ENCODE results near the gene COL28A1.
"Not testable (repeated sequence)": the region's sequence is repeated elsewhere in the genome, so short reads cannot be mapped to it uniquely, and the experiment has no call there.

Gene COL28A1

GRCh38 chr7:7562736-7563135 is 27.1 kb upstream of the COL28A1 start:
- H3K4me3 ChIP-seq (ENCODE audit: low read length): no peak overlapping the region
- TF ChIP-seq CTCF (conservative IDR thresholded peaks at IDR 0.05; ENCODE audit: low read length): no peak
- peak; percentile 93 for DNase-seq (ENCODE audit: low read depth)

GRCh38 chr7:7561591-7561990 is 25.9 kb upstream of the COL28A1 start:
- not testable (repeated sequence) for DNase-seq (ENCODE audit: low read depth); H3K4me3 ChIP-seq (ENCODE audit: low read length)

- no peak overlapping the region for H3K4me3 ChIP-seq (ENCODE audit: low read length)
- DNase-seq (ENCODE audit: low read depth): no peak
- no peak for TF ChIP-seq CTCF (conservative IDR thresholded peaks at IDR 0.05; ENCODE audit: low read length)
Measured at GRCh38 chr7:7557252-7557651, 21.6 kb upstream of the COL28A1 start.

- TF ChIP-seq CTCF (conservative IDR thresholded peaks at IDR 0.05; ENCODE audit: low read length): no peak
Measured at GRCh38 chr7:7556852-7557251, 21.2 kb upstream of the COL28A1 start.

GRCh38 chr7:7554649-7555575 is 19.2 kb upstream of the COL28A1 start:
- H3K4me3 ChIP-seq (ENCODE audit: low read length): no peak overlapping the region
- DNase-seq (ENCODE audit: low read depth): peak; percentile 55
- TF ChIP-seq CTCF (conservative IDR thresholded peaks at IDR 0.05; ENCODE audit: low read length): no peak

More at GRCh38 chr7:7556852-7557251, 21.2 kb upstream of the COL28A1 start:
- no peak overlapping the region for H3K4me3 ChIP-seq (ENCODE audit: low read length)
- DNase-seq (ENCODE audit: low read depth): no peak

GRCh38 chr7:7554021-7554432 is 18.4 kb upstream of the COL28A1 start:
- TF ChIP-seq CTCF (conservative IDR thresholded peaks at IDR 0.05; ENCODE audit: low read length): no peak
- H3K4me3 ChIP-seq (ENCODE audit: low read length): no peak overlapping the region
- peak; percentile 96 for DNase-seq (ENCODE audit: low read depth)

- peak; percentile 18 for DNase-seq (ENCODE audit: low read depth)
- no peak for TF ChIP-seq CTCF (conservative IDR thresholded peaks at IDR 0.05; ENCODE audit: low read length)
- no peak overlapping the region for H3K4me3 ChIP-seq (ENCODE audit: low read length)
Measured at GRCh38 chr7:7553386-7553785, 17.7 kb upstream of the COL28A1 start.

All from AG10803 (cell line).